IMR-90 (cell line): ENCODE data around the gene KIFC3. TPM values are rescaled to one million over a fixed set of nuclear protein-coding genes. Genes with fewer than 3 reads are reported as not detected.

Experiments
- ATAC-seq: fragments of 200-7000 bp; cut with Tn5 transposase; 2 replicates; pipeline ENCODE4 v1.9.1; 2020; ENCODE audit warnings: low read depth, mild to moderate bottlenecking, moderate library complexity
- BruUV-seq: library from RNA; stranded (reverse); fragments of 400-500 nt; replicated peaks from 2 replicates; lab custom pipeline; 2021; lab: Mats Ljungman, UMichigan
- CTCF ChIA-PET: fragments of 300-600 bp; formaldehyde crosslinking; extraction: SDS; loops from one replicate; lab custom pipeline; 2021; ENCODE audit warnings: antibody characterized with exemption; lab: Yijun Ruan, JAX
- POLR2A ChIA-PET: fragments of 300-600 bp; sonication (Branson Sonifier 250); formaldehyde crosslinking; loops from one replicate; lab custom pipeline; 2022; ENCODE audit warnings: antibody characterized with exemption; ENCODE audit not compliant: unreplicated experiment; lab: Charles Lee
- DNase-seq: peaks from one replicate; pipeline ENCODE4 v3.0.0; 2013
- H2AFZ ChIP-seq: replicated peaks from 2 replicates; pipeline ENCODE3; 2013; ENCODE audit warnings: low read length, mild to moderate bottlenecking; ENCODE audit not compliant: poor library complexity
- H2AK5ac ChIP-seq: 2 replicates; pipeline ENCODE4 v1.6.1; 2013; ENCODE audit warnings: low read depth, low read length, inconsistent platforms
- H2AK9ac ChIP-seq: replicated peaks from 2 replicates; pipeline ENCODE3; 2013; ENCODE audit warnings: mild to moderate bottlenecking, low read depth, low read length, moderate library complexity; ENCODE audit not compliant: poor library complexity
- H2BK120ac ChIP-seq: 2 replicates; pipeline ENCODE4 v1.6.1; 2013; ENCODE audit warnings: low read depth, low read length, inconsistent platforms
- H2BK15ac ChIP-seq: 3 replicates; pipeline ENCODE4 v1.6.1; 2013; ENCODE audit warnings: low read depth, low read length, inconsistent platforms
- H2BK20ac ChIP-seq: 2 replicates; pipeline ENCODE4 v1.6.1; 2013; ENCODE audit warnings: low read depth, mild to moderate bottlenecking, inconsistent platforms, low read length, moderate library complexity
- H2BK5ac ChIP-seq: 2 replicates; pipeline ENCODE4 v1.6.1; 2013; ENCODE audit warnings: mild to moderate bottlenecking, low read depth, low read length, inconsistent platforms; ENCODE audit not compliant: poor library complexity, severe bottlenecking
- H3K14ac ChIP-seq: replicated peaks from 2 replicates; pipeline ENCODE4 v1.6.1; 2013; ENCODE audit warnings: low read depth, low read length, inconsistent platforms
- H3K18ac ChIP-seq: 2 replicates; pipeline ENCODE4 v1.6.1; 2013; ENCODE audit warnings: low read depth, low read length, control low read depth
- H3K23ac ChIP-seq: 2 replicates; pipeline ENCODE4 v1.6.1; 2013; ENCODE audit warnings: low read depth, low read length, inconsistent platforms
- H3K27ac ChIP-seq: 2 replicates; pipeline ENCODE4 v1.5.1; 2013; ENCODE audit warnings: mild to moderate bottlenecking, control low read depth, low read length; ENCODE audit not compliant: insufficient read depth
- H3K27me3 ChIP-seq: 2 replicates; pipeline ENCODE4 v1.6.1; 2013; ENCODE audit warnings: low read length; ENCODE audit not compliant: control insufficient read depth, insufficient read depth
- H3K36me3 ChIP-seq: 2 replicates; pipeline ENCODE4 v1.6.1; 2013; ENCODE audit warnings: low read length, mixed read lengths; ENCODE audit not compliant: control insufficient read depth, insufficient read depth
- H3K4ac ChIP-seq: 2 replicates; pipeline ENCODE4 v1.6.1; 2013; ENCODE audit warnings: low read depth, low read length, inconsistent platforms
- H3K4me1 ChIP-seq: 2 replicates; pipeline ENCODE4 v1.6.1; 2013; ENCODE audit warnings: low read length, mixed read lengths; ENCODE audit not compliant: control insufficient read depth, insufficient read depth
- H3K4me2 ChIP-seq: 2 replicates; pipeline ENCODE4 v1.6.1; 2013; ENCODE audit warnings: low read depth, mild to moderate bottlenecking, control low read depth, low read length, moderate library complexity
- H3K4me3 ChIP-seq: 2 replicates; pipeline ENCODE4 v1.5.1; 2013; ENCODE audit warnings: low read depth, mild to moderate bottlenecking, control low read depth, low read length, moderate library complexity; ENCODE audit not compliant: insufficient read depth
- H3K56ac ChIP-seq: 2 replicates; pipeline ENCODE4 v1.6.1; 2013; ENCODE audit warnings: low read length, inconsistent platforms; ENCODE audit not compliant: insufficient read depth; ENCODE audit errors: extremely low read depth
- H3K79me1 ChIP-seq, 2 experiments: 2 replicates each; pipeline ENCODE4 v1.6.1; 2013; ENCODE audit warnings: low read length in 2 of 2, inconsistent platforms in 1 of 2, low read depth in 1 of 2
- H3K9ac ChIP-seq: 2 replicates; pipeline ENCODE4 v1.6.1; 2013; ENCODE audit warnings: low read depth, low read length, control low read depth
- H3K9me1 ChIP-seq: 2 replicates; pipeline ENCODE4 v1.6.1; 2013; ENCODE audit warnings: low read length, inconsistent platforms; ENCODE audit not compliant: insufficient read depth
- H3K9me3 ChIP-seq: 2 replicates; pipeline ENCODE4 v1.6.1; 2013; ENCODE audit warnings: low read length; ENCODE audit not compliant: control insufficient read depth, insufficient read depth
- H4K20me1 ChIP-seq: 2 replicates; pipeline ENCODE4 v1.6.1; 2013; ENCODE audit warnings: low read length, inconsistent platforms; ENCODE audit not compliant: insufficient read depth
- H4K5ac ChIP-seq: 2 replicates; pipeline ENCODE4 v1.6.1; 2013; ENCODE audit warnings: mild to moderate bottlenecking, low read depth, low read length, control low read depth
- H4K8ac ChIP-seq, 2 experiments: 2 replicates each; pipeline ENCODE4 v1.6.1; 2013; ENCODE audit warnings: low read depth in 2 of 2, low read length in 2 of 2, control low read depth in 1 of 2, inconsistent platforms in 1 of 2
- H4K91ac ChIP-seq: 2 replicates; pipeline ENCODE4 v1.6.1; 2013; ENCODE audit warnings: low read depth, low read length, inconsistent platforms; ENCODE audit not compliant: insufficient read depth
- CEBPB ChIP-seq: IDR thresholded peaks from 2 replicates; pipeline ENCODE4 v1.6.1; 2012; ENCODE audit warnings: low read depth, low read length, improper control_type of control experiment
- FOS ChIP-seq: fragments of 150-350 bp; IDR thresholded peaks from 2 replicates; pipeline ENCODE4 v1.6.1; 2016; ENCODE audit warnings: low read depth, low read length
- MAZ ChIP-seq: IDR thresholded peaks from 2 replicates; pipeline ENCODE4 v1.6.1; 2012; ENCODE audit warnings: low read depth, mild to moderate bottlenecking, low read length, improper control_type of control experiment, moderate library complexity, borderline replicate concordance
- MXI1 ChIP-seq: IDR thresholded peaks from 2 replicates; pipeline ENCODE4 v1.6.1; 2012; ENCODE audit warnings: low read depth, mild to moderate bottlenecking, low read length, moderate library complexity, borderline replicate concordance
- RAD21 ChIP-seq: IDR thresholded peaks from 2 replicates; pipeline ENCODE4 v1.6.1; 2012; ENCODE audit warnings: low read length, improper control_type of control experiment
- WGBS, 2 experiments: methylation state at CpG; one replicate each; pipeline versions ENCODE4 v1.1.5 to v1.1.7; 2013; ENCODE audit warnings: missing lambda C conversion rate in 2 of 2; ENCODE audit not compliant: insufficient read length in 1 of 2; ENCODE audit errors: extremely low coverage in 2 of 2; 5-methylcytosine and 5-hydroxymethylcytosine counted together
- dilution Hi-C: fragments of 300-500 bp; cut with HindIII; formaldehyde crosslinking; loops from one replicate; pipeline ENCODE4 v1.14.3; 2018; ENCODE audit warnings: low sequenced_read_pairs; ENCODE audit not compliant: unreplicated experiment
- in situ Hi-C: fragments of 300-500 bp; cut with MboI; formaldehyde crosslinking; loops from 3 replicates; pipeline ENCODE4 v1.14.3; 2019; ENCODE audit warnings: low sequenced_read_pairs, inconsistent platforms, mixed read lengths
- intact Hi-C: fragments of 100-400 bp; cut with micrococcal nuclease; formaldehyde crosslinking; loops from 2 replicates; pipeline ENCODE4 v1.10.0; 2022
- polyA plus RNA-seq, 3 experiments: library from polyadenylated mRNA; depleted of rRNA; stranded (reverse); fragments of >200 nt; gene quantifications; 2 replicates each; pipeline ENCODE4 v1.2.3, GENCODE V29; 2012; ENCODE audit warnings: low replicate concordance in 1 of 3
- total RNA-seq: library from RNA; depleted of rRNA; stranded (reverse); fragments of >200 nt; gene quantifications from 2 replicates; pipeline ENCODE4 v1.2.3, GENCODE V29; 2012

Gene KIFC3
- total and polyA plus RNA-seq, 2 of the 4 experiments (the other 2 are of a cell fraction) = 48.6 to 62.5 TPM

DNA sequence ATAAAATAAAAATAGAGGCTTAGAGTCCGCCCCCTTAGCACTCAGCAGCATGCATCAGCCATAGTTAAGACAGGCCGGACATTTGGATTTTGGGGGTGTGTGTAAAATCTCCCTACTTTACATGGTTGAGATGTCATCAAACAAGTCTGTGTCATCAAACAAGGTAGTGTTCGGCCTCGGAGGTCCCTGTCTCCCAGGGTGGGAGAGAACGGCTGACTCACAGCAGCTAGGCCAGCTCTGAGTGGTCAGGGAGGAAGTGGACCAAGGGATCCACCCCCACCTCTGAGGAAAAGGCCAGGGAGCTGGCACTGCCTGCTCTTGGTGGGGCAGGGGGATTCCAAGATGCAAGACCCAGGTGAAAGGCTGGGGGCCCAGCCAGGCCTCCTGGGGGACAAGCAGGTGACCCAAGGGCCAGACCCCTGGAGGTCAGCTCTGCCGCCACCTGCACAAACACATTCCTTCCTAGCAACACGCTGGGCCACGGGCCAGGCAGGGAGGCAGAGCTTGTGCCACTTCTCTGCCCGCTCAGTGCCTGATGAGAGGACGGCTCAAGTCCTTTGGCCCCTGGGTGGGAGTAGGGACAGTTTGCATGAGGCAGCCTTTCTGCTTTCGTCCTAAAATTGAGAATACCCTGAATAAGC, 28.5 kb downstream of the KIFC3 start:
- Histone ChIP-seq H3K14ac (no peak overlapping the region), H3K4me1 (peaks cover 6% of the 10 kb centered on the region), H3K23ac (no peak overlapping the region), H3K4me2 (no peak overlapping the region), H3K9me3 (no peaks in the 10 kb centered on the region), H4K8ac (no peak overlapping the region), H3K9ac (no peak overlapping the region), H3K4me3 (no peak overlapping the region), H3K56ac (no peak overlapping the region), H3K18ac (no peak overlapping the region), H3K27me3 (no peaks in the 10 kb centered on the region), H3K9me1 (no peaks in the 10 kb centered on the region; the same call in 1 of the 2 replicates), H3K27ac (no peak overlapping the region), H3K36me3 (peaks cover 43% of the 10 kb centered on the region), H4K20me1 (peaks cover 18% of the 10 kb centered on the region), H2AK5ac (no peak overlapping the region), H2AFZ (peak overlapping the region; percentile 3), H2BK20ac (no peak overlapping the region), H4K5ac (no peak overlapping the region), H2BK120ac (no peak overlapping the region), H3K4ac (no peak overlapping the region), H2AK9ac (peak overlapping the region; percentile 5), H4K91ac (no peak overlapping the region), H2BK15ac (no peak overlapping the region), H3K79me1 (peaks cover 20 to 61% of the 10 kb centered on the region in 2 experiments), H2BK5ac (no peak overlapping the region)
- TF ChIP-seq FOS (0 out of 2 replicates have a peak, but pooled peaks have one; percentile 2), MXI1 (no peak), CEBPB (no peak), MAZ (no peak), RAD21 (no peak)
- no TSS peak for BruUV-seq
- dilution Hi-C loops = no loop called here
- no CpG with 5 or more reads among the region's 11 CpGs for WGBS, 2 experiments
- DNase-seq (peak; percentile 77), ATAC-seq (peak; percentile 92)
- intact Hi-C loops = no loop called here
- in situ Hi-C loops = no loop called here
- ChIA-PET POLR2A (no interaction called here), CTCF (no interaction called here)
